Nephron progenitor cell (in vitro differentiated cells): ENCODE results near the gene ATXN2.

ENCODE experiments used
- DNase-seq: peaks from one replicate; pipeline ENCODE4 v3.0.0; 2021
- H3K27ac Mint-ChIP-seq: 2 replicates; pipeline ENCODE4 v1.8.0; 2021; ENCODE audit warnings: mild to moderate bottlenecking, moderate library complexity, mixed read lengths
- H3K27me3 Mint-ChIP-seq: 2 replicates; pipeline ENCODE4 v1.8.0; 2021; ENCODE audit warnings: mild to moderate bottlenecking, low read depth, mixed read lengths; ENCODE audit not compliant: poor library complexity
- H3K36me3 Mint-ChIP-seq: 2 replicates; pipeline ENCODE4 v1.8.0; 2021; ENCODE audit warnings: low read depth, mixed read lengths
- H3K4me1 Mint-ChIP-seq: 2 replicates; pipeline ENCODE4 v1.8.0; 2021; ENCODE audit warnings: mixed read lengths
- H3K4me3 Mint-ChIP-seq: 2 replicates; pipeline ENCODE4 v1.8.0; 2021; ENCODE audit warnings: mild to moderate bottlenecking, moderate library complexity, mixed read lengths
- H3K9me3 Mint-ChIP-seq: 2 replicates; pipeline ENCODE4 v1.8.0; 2021; ENCODE audit warnings: mild to moderate bottlenecking, moderate library complexity, mixed read lengths
- CTCF ChIP-seq: fragments of 200-600 bp; sonication (generic); IDR thresholded peaks from 2 replicates; pipeline ENCODE4 v1.5.0; 2021; ENCODE audit warnings: antibody characterized with exemption

Gene ATXN2

GRCh38 chr12:111443086-111443485, 156.0 kb downstream of the ATXN2 start:
- H3K9me3 Mint-ChIP-seq = no peaks in the 10 kb centered on the region
- no peak for TF ChIP-seq CTCF
- no peak for DNase-seq
- H3K27ac Mint-ChIP-seq = peak overlapping the region; percentile 93
- peaks cover 47% of the 10 kb centered on the region for H3K4me1 Mint-ChIP-seq
- H3K27me3 Mint-ChIP-seq = no peaks in the 10 kb centered on the region
- peaks cover 32% of the 10 kb centered on the region for H3K36me3 Mint-ChIP-seq
- no peak overlapping the region for H3K4me3 Mint-ChIP-seq

- Mint-ChIP-seq H3K27me3 (no peaks in the 10 kb centered on the region), H3K4me1 (peaks cover 42% of the 10 kb centered on the region), H3K9me3 (no peaks in the 10 kb centered on the region), H3K4me3 (no peak overlapping the region), H3K27ac (peak overlapping the region; percentile 93), H3K36me3 (peaks cover 28% of the 10 kb centered on the region)
- no peak for TF ChIP-seq CTCF
- DNase-seq = no peak
Observed at GRCh38 chr12:111442301-111443045, 156.6 kb downstream of the ATXN2 start.

DNA sequence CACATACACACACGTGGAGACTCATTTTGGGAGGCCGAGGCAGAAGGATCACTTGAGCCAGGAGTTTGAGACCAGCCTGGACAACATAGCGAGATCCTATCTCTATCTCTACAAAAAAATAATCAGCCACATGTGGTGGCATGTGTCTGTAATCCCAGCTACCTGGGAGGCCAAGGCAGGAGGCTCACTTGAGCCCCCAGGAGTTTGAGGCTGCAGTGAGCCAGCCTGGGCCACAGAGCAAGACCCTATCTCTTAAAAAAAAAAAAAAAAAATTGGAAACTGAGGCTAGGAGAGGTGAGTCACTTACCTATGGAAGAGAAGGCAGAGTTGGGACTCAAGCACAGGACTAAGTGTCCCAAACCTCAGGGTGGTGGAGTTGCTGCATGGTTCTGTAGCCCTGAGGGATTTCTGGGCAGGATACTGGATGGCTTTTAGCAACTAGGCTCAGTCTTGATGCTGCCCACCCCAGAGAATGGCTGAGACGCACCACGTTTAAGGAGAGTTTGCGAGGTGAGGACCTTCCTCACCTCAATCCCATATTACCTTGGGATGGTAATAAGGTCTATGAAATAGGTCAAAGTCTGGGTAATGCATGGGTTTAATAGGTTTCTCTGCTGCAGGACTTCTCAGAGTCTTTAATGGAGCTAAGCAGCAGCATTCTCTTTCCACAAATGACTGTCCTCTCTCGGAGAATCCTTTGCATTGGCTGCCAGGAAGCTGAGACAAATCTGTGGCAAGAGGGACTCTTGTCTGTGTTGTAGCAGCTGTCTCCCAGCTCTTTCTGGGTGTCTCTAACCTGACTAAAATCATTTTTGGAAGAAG, 157.8 kb downstream of the ATXN2 start:
- peaks cover 23% of the 10 kb centered on the region for H3K36me3 Mint-ChIP-seq
- H3K27ac Mint-ChIP-seq = peak overlapping the region; percentile 64
- TF ChIP-seq CTCF = no peak
- DNase-seq = no peak
- no peaks in the 10 kb centered on the region for H3K27me3 Mint-ChIP-seq
- H3K4me1 Mint-ChIP-seq = peaks cover 40% of the 10 kb centered on the region
- H3K9me3 Mint-ChIP-seq = no peaks in the 10 kb centered on the region
- H3K4me3 Mint-ChIP-seq = no peak overlapping the region

- no peak for TF ChIP-seq CTCF
- H3K27me3 Mint-ChIP-seq = no peaks in the 10 kb centered on the region
- peaks cover 34% of the 10 kb centered on the region for H3K4me1 Mint-ChIP-seq
- H3K36me3 Mint-ChIP-seq = peaks cover 23% of the 10 kb centered on the region
- H3K27ac Mint-ChIP-seq = peak overlapping the region; percentile 82
- DNase-seq = no peak
- no peak overlapping the region for H3K4me3 Mint-ChIP-seq
- H3K9me3 Mint-ChIP-seq = no peaks in the 10 kb centered on the region
Observed at GRCh38 chr12:111440631-111441030, 158.5 kb downstream of the ATXN2 start.

- H3K4me3 Mint-ChIP-seq = no peak overlapping the region
- no peak for DNase-seq
- no peak for TF ChIP-seq CTCF
- peaks cover 37% of the 10 kb centered on the region for H3K4me1 Mint-ChIP-seq
- H3K27ac Mint-ChIP-seq = peak overlapping the region; percentile 82
- H3K36me3 Mint-ChIP-seq = peaks cover 23% of the 10 kb centered on the region
- no peaks in the 10 kb centered on the region for H3K27me3 Mint-ChIP-seq
- no peaks in the 10 kb centered on the region for H3K9me3 Mint-ChIP-seq
Observed at GRCh38 chr12:111440152-111440551, 159.0 kb downstream of the ATXN2 start.
